T-helper 22 cell (primary cell): ENCODE data around the gene NISCH.

Experiments
- DNase-seq: peaks from one replicate; pipeline ENCODE4 v3.0.0-alpha.2; 2020; ENCODE audit warnings: low read depth

The NISCH gene

GRCh38 chr3:52472239-52473000, 17.0 kb downstream of the NISCH start:
- DNase-seq, result no peak

GRCh38 chr3:52473026-52473425, 17.6 kb downstream of the NISCH start:
- DNase-seq, result no peak

GRCh38 chr3:52477076-52477795, 21.8 kb downstream of the NISCH start:
- no peak for DNase-seq

GRCh38 chr3:52477796-52478095, 22.3 kb downstream of the NISCH start:
- no peak for DNase-seq

GRCh38 chr3:52479037-52479876, 23.9 kb downstream of the NISCH start:
- DNase-seq, result no peak

DNA sequence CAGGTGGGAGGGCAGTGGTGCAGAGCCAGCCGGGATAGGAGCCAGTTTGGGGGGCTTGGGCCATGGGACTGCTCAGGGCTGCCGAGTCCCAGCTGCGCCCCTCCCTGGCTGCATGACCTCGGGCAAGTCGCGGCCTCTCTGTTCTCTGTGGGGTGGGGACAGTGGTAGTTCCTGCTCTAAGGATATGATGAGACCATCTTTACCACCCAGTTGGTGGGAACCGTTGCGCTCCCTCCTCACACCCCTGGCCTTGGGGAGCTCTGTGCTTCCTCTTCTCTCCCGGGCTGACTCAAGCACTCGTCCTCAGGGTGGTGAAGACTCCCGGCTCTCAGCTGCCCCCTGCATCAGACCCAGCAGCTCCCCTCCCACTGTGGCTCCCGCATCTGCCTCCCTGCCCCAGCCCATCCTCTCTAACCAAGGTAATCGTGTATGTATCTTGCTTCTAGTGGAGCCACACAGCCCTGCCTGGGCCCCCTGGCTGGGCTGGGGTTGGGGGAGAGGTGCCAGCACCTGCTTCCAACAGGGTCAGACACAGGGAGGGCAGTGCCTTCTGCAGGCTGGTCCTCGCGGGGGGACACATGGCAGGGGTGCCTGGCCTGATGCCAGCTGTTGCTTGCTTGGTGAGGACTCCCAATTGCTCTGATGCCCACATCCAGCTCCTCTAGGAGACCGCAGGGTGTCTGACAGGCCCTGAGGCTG, 24.6 kb downstream of the NISCH start:
- DNase-seq, result no peak

- DNase-seq, result no peak
Observed at GRCh38 chr3:52480768-52481715, 25.6 kb downstream of the NISCH start.

- DNase-seq, result no peak
Observed at GRCh38 chr3:52481819-52482521, 26.6 kb downstream of the NISCH start.

GRCh38 chr3:52483081-52483480, 27.7 kb downstream of the NISCH start:
- DNase-seq, result no peak

GRCh38 chr3:52483577-52484381, 28.4 kb downstream of the NISCH start:
- DNase-seq, result no peak

DNA sequence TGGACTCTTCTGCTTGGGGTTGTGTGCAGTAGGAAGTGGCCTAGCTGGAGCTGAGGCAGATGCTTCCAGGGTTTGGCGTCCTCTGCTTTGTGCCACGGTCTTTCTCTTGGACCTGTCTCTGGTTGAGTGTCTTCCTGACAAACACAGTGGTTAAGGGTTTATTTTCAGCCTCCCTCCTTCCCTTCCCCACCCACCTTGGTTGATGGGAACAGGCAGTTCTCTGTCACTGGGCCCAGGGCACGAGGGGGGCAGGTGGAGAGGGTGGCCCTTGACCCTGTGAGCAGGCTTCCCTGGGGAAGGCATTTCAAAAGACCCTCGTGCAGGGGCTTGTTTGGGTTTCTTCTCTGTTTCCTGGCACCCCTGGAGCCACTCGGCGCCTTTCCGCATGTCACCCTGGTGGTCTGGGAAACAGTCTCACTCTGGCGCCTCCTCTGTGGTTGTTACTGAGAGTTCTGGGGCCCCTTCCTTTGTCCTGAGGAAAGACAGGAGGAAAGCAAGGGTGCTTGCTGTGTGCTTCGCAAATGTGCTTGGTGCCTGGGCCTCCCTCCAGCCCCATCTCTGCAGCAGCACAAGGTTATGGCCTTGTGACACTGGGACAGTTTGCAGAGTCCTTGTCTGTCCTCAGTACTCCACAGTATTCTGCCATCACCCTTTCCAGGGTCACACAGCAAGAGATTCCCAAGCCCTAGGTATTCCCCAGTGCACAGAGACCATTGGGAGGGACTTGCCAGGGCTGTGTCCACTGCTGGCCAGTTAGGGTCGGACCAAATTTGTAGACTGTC, 29.5 kb downstream of the NISCH start:
- no peak for DNase-seq

GRCh38 chr3:52487050-52487787, 31.8 kb downstream of the NISCH start:
- no peak for DNase-seq

DNA sequence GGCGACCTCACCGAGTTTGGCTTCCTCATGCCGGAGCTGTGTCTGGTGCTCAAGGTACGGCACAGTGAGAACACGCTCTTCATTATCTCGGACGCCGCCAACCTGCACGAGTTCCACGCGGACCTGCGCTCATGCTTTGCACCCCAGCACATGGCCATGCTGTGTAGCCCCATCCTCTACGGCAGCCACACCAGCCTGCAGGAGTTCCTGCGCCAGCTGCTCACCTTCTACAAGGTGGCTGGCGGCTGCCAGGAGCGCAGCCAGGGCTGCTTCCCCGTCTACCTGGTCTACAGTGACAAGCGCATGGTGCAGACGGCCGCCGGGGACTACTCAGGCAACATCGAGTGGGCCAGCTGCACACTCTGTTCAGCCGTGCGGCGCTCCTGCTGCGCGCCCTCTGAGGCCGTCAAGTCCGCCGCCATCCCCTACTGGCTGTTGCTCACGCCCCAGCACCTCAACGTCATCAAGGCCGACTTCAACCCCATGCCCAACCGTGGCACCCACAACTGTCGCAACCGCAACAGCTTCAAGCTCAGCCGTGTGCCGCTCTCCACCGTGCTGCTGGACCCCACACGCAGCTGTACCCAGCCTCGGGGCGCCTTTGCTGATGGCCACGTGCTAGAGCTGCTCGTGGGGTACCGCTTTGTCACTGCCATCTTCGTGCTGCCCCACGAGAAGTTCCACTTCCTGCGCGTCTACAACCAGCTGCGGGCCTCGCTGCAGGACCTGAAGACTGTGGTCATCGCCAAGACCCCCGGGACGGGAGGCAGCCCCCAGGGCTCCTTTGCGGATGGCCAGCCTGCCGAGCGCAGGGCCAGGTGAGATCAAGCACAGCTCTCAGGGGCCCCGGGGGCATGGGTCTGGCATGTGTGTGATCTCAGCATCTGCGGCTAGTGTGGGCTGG, 32.6 kb downstream of the NISCH start:
- no peak for DNase-seq

GRCh38 chr3:52488746-52489145, 33.3 kb downstream of the NISCH start:
- DNase-seq, result no peak

DNA sequence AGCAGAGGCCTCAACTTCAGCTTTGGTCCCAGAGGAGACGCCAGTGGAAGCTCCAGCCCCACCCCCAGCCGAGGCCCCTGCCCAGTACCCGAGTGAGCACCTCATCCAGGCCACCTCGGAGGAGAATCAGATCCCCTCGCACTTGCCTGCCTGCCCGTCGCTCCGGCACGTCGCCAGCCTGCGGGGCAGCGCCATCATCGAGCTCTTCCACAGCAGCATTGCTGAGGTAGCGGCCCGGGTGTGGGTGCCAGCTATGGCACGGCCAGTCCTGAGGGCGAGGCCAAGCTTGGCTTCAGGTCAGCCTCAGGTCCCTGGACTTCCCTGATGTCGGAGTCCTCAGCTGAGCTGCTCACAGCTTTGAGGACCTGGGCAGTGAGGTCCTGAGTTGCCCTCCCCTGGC, 34.0 kb downstream of the NISCH start:
- no peak for DNase-seq

GRCh38 chr3:52490035-52490938, 34.9 kb downstream of the NISCH start:
- no peak for DNase-seq
